ENCODE results near the gene KCNIP1.

The KCNIP1 gene

DNA sequence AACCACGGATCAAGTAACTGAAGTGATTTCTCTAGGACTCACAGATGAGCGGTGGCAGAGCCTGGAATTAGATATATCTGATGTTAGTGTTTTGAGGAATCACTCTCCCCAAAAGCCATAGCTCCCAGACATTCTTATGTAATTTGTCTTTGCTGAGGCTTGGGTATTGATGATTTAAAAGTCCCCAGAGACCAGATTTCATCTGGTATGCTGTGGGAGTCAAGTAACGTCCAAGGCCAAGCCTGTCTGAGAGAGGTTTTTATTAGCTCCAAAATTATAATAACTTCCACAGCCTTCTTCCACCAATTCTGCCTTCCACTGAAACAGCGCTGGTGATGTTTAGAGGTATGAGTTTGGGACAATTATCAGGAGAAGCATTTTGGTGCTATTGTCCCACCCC lies 21.3 kb upstream of the KCNIP1 start:
- H3K4me3 ChIP-seq (replicated peaks in 1 of 2; ENCODE audit: low read depth in 2 of 2, low read length in 2 of 2) = no peak overlapping the region
- DNase-seq (ENCODE audit: low read depth in 2 of 2) = no peak
- TF ChIP-seq, protein P1, sequence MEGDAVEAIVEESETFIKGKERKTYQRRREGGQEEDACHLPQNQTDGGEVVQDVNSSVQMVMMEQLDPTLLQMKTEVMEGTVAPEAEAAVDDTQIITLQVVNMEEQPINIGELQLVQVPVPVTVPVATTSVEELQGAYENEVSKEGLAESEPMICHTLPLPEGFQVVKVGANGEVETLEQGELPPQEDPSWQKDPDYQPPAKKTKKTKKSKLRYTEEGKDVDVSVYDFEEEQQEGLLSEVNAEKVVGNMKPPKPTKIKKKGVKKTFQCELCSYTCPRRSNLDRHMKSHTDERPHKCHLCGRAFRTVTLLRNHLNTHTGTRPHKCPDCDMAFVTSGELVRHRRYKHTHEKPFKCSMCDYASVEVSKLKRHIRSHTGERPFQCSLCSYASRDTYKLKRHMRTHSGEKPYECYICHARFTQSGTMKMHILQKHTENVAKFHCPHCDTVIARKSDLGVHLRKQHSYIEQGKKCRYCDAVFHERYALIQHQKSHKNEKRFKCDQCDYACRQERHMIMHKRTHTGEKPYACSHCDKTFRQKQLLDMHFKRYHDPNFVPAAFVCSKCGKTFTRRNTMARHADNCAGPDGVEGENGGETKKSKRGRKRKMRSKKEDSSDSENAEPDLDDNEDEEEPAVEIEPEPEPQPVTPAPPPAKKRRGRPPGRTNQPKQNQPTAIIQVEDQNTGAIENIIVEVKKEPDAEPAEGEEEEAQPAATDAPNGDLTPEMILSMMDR (IDR thresholded peaks at IDR 0.05; ENCODE audit: low read depth, low read length) = no peak

DNA sequence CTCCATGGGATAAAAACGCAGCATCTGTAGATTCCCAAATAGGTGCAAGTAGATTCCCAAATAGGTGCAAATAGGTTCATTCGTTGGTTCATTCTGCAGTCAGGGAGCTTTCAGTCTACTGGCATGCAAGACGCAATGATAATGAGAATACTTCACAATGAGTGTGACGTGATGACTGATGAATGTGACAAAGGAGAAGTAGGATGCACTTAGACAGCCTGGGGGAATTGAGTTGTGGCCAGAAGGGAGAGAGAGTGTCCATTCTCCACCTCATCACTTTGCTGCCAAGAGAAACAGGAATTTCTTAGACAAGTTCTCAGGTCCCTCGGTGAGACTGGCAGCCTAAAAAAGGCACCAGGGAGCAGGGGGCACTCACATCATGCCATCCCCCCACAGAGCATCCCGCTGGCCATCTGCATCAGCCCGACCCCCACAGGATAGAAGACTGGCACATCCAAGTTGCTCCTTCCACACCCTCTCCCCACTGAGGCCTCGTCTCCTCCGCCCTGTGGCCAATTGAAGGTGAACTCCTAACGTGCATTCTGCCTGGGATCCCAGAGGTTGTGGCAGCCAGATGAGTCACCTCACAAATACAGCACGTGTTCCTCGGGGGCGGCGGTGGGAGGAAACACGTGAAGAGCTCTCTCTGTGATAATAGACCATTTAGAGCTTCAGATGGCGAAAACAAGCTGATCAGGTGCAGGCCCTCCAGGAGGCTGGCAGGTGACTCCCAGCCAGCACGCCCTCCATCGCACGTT lies 19.9 kb upstream of the KCNIP1 start:
- TF ChIP-seq, protein P1 (IDR thresholded peaks at IDR 0.05; ENCODE audit: low read depth, low read length) = no peak
- peak in 1 of 2 donors; percentile 30 for DNase-seq (ENCODE audit: low read depth in 2 of 2)
- H3K4me3 ChIP-seq (replicated peaks in 1 of 2; ENCODE audit: low read depth in 2 of 2, low read length in 2 of 2) = no peak overlapping the region

GRCh38 chr5:170484459-170484831 lies 19.4 kb upstream of the KCNIP1 start:
- DNase-seq (ENCODE audit: low read depth in 2 of 2) = no peak
- H3K4me3 ChIP-seq (replicated peaks in 1 of 2; ENCODE audit: low read depth in 2 of 2, low read length in 2 of 2) = no peak overlapping the region
- TF ChIP-seq, protein P1 (IDR thresholded peaks at IDR 0.05; ENCODE audit: low read depth, low read length) = no peak

DNA sequence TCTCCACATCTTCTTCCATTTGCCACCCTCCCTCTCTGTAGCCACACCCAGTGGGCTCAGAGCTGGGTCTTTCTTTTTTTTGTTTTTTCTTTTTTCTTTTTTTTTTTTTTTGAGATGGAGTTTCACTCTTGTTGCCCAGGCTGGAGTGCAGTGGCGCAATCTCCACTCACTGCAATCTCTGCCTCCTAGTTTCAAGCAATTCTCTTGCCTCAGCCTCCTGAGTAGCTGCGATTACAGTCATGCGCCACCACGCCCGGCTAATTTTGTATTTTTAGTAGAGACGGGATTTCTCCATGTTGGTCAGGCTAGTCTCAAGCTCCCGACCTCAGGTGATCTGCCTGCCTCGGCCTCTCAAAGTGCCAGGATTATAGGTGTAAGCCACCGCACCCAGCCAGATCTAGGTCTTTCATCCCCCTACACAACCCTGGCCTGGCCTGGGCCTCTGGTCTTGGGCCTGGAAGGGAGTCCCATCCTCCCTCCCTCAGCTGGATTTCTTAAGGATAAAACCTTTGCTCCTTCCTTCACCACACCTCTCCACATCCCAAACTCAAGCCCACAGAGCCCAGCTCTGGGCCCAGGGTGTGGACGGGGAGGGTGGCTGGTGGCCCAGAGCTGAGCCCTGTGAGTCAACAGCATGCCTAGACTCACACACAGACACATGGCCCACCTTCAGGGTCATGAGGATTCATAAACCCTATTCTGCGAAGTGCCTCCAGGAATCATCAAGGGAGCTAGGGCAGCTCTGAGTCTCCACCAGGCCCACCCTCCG lies 18.8 kb upstream of the KCNIP1 start:
- no peak overlapping the region for H3K4me3 ChIP-seq (replicated peaks in 1 of 2; ENCODE audit: low read depth in 2 of 2, low read length in 2 of 2)
- TF ChIP-seq, protein P1 (IDR thresholded peaks at IDR 0.05; ENCODE audit: low read depth, low read length) = no peak
- DNase-seq (ENCODE audit: low read depth in 2 of 2) = no peak

GRCh38 chr5:170485616-170485911 lies 18.3 kb upstream of the KCNIP1 start:
- DNase-seq (ENCODE audit: low read depth in 2 of 2) = no peak
- H3K4me3 ChIP-seq (replicated peaks in 1 of 2; ENCODE audit: low read depth in 2 of 2, low read length in 2 of 2) = no peak overlapping the region
- TF ChIP-seq, protein P1 (IDR thresholded peaks at IDR 0.05; ENCODE audit: low read depth, low read length) = no peak

DNA sequence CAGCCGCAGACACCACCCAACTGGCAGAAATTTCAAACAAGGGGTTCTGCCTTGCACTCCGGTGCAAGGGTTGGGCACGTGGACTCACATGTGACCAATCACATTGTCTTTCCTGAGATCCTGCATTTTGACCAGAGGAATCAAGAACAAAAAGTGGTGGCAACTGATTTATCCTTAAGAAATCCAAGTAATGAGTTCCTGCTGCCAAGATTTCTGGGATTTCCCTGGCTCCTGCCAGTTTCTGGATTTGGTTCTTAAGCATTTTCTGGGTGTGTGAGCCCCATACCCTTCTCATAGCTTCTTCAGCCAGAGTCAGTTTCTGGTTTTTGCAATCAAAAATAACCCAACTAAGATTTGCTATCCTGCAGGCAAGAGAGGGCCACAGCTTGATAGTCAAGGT lies 17.4 kb upstream of the KCNIP1 start:
- no peak for DNase-seq (ENCODE audit: low read depth in 2 of 2)
- no peak overlapping the region for H3K4me3 ChIP-seq (replicated peaks in 1 of 2; ENCODE audit: low read depth in 2 of 2, low read length in 2 of 2)
- TF ChIP-seq, protein P1 (IDR thresholded peaks at IDR 0.05; ENCODE audit: low read depth, low read length) = no peak
